Right lobe of liver (tissue), 6 donors: Measurements from ENCODE around the gene SNX5. TPM values are rescaled to one million over a fixed set of nuclear protein-coding genes. Genes with fewer than 3 reads are reported as not detected.

Experiments used
- ATAC-seq, 4 donors: fragments of 200-7000 bp; cut with Tn5 transposase; one replicate each; pipeline ENCODE4 v1.9.1; 2020; ENCODE audit warnings: mild to moderate bottlenecking in 4 of 4, moderate library complexity in 4 of 4
- DNase-seq, 3 donors: peaks; one replicate each; pipeline ENCODE4 v3.0.0-alpha.2; 2020
- H3K27ac ChIP-seq, 3 donors: fragments of 200-600 bp; one replicate each; pipeline ENCODE4 v1.8.0; 2022
- H3K27me3 ChIP-seq, 2 donors: fragments of 200-600 bp; one replicate each; pipeline ENCODE4 v1.8.0; 2022
- H3K36me3 ChIP-seq, 4 donors: fragments of 200-600 bp; sonication (generic) in 1 of 4; one replicate each; pipeline versions ENCODE4 v1.5.1 to v1.8.0; 2017 to 2022; ENCODE audit warnings: control low read depth in 1 of 4
- H3K4me1 ChIP-seq, 4 donors: fragments of 200-600 bp; sonication (generic) in 1 of 4; one replicate each; pipeline versions ENCODE4 v1.5.1 to v1.8.0; 2017 to 2022; ENCODE audit warnings: control low read depth in 1 of 4
- H3K4me3 ChIP-seq, 3 donors: fragments of 200-600 bp; one replicate each; pipeline ENCODE4 v1.8.0; 2022
- H3K9me3 ChIP-seq, 4 donors: fragments of 200-600 bp; sonication (generic) in 1 of 4; one replicate each; pipeline versions ENCODE4 v1.5.1 to v1.8.0; 2017 to 2022; ENCODE audit warnings: control low read depth in 1 of 4
- CTCF ChIP-seq, 4 donors: fragments of 200-600 bp in 3 of 4; fragments of 450-650 bp in 1 of 4; IDR thresholded peaks; one replicate each; pipeline versions ENCODE4 v1.5.1 to v1.8.0; 2016 to 2022; ENCODE audit warnings: antibody characterized with exemption in 4 of 4, mild to moderate bottlenecking in 2 of 4
- POLR2A ChIP-seq: fragments of 450-650 bp; IDR thresholded peaks from one replicate; pipeline ENCODE4 v1.6.1; 2017; ENCODE audit warnings: antibody characterized with exemption, mild to moderate bottlenecking
- WGBS: methylation state at CpG from one replicate; pipeline ENCODE4 v1.1.6; 2018; ENCODE audit warnings: low coverage, low lambda C conversion rate; ENCODE audit not compliant: insufficient coverage; ENCODE audit errors: missing lambda C conversion rate; 5-methylcytosine and 5-hydroxymethylcytosine counted together
- intact Hi-C, 2 donors: fragments of 100-400 bp; cut with DNase I; formaldehyde crosslinking; loops; one replicate each; pipeline versions ENCODE4 v1.11.2 to v1.14.1; 2022
- long read RNA-seq: library from polyadenylated mRNA; unstranded; transcript quantifications from one replicate; pipeline ENCODE4 v2.0.0, GENCODE V29; 2019
- total RNA-seq, 6 experiments: library from RNA; depleted of rRNA in 2 of 6; stranded (reverse); fragments of >200 nt in 2 of 6; fragmentation: NEBNext Ultra II Directional in 3 of 6; extraction: Animal tissue kit (Norgen Biotek cat#: 25700) in 3 of 6; gene quantifications; one replicate each; pipeline versions ENCODE4 v1.1.0 to v1.2.4, GENCODE V29; 2016 to 2023
- donor health status: DM: no; HTN: yes; CAD: no.
- donor health status: DM: no; HTN: no; CAD: no.
- donor health status: DM: no; HTN: no; CAD: no.
- donor health status: DM: no; HTN: yes; CAD: no.
- donor health status: DM: no; HTN: yes; CAD: no.

Gene SNX5
- total RNA-seq: 10 to 100 TPM; 32.6 to 74.5 (median 46.0) TPM
- long read RNA-seq, transcript SNX5-201 (13 exons, 2,270 nt): major isoform, 12 of 19 reads
- long read RNA-seq, partial matches to known transcripts: 3 of 19 reads
- long read RNA-seq, other reads (novel, unspliced or antisense): 1 of 19 reads

GRCh38 chr20:17968366-17969277 lies at the start of gene SNX5, which contains the start of gene MGME1:
Gene SNX5, minus strand, starts transcription at chr20:17968794. Its CDS starts 369 bp downstream, at chr20:17968425.
Gene MGME1, plus strand, starts transcription at chr20:17969018. Its CDS starts 842 bp downstream, at chr20:17969860.
- DNase-seq (peak; percentile 100), ATAC-seq (peak; percentile 90 to 96 (median 92))
- Histone ChIP-seq H3K4me1 (peaks cover 0 to 54% (median 18%) of the 10 kb centered on the region in 4 donors), H3K4me3 (peak within 1 kb of the TSS; percentile 83 to 92 (median 90)), H3K9me3 (no peaks in the 10 kb centered on the region), H3K27me3 (no peaks in the 10 kb centered on the region), H3K27ac (peak within 1 kb of the TSS; percentile 97 to 99 (median 99)), H3K36me3 (no peaks in the 10 kb centered on the region)
- 2% methylated on average over 9 of the region's 96 CpGs for WGBS
- intact Hi-C loops: no loop called here
- TF ChIP-seq POLR2A: peak; percentile 63
- no peak for TF ChIP-seq CTCF (IDR thresholded peaks at IDR 0.05)

DNA sequence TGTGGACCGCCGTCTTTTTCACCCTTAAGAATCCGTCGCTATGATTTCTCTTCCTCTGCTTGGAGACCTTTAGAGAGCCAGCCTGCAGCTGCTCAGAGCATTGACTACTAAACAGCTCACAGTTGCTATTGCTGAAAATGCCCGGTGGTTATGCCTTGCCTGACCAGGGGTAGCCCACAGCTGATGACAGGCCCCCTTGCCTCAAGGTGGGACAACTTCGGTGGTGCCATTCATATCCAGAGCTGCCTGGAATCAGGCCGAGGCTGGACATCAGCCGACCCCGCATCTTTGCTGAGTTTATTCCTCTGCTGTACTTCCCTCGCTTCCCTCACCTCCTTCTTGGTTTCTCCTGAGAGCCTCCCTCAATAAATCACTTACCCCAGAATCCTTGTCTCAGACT lies 49.5 kb upstream of the SNX5 start:
- 75% methylated on average over 7 of the region's 10 CpGs for WGBS
- no peak for DNase-seq

DNA sequence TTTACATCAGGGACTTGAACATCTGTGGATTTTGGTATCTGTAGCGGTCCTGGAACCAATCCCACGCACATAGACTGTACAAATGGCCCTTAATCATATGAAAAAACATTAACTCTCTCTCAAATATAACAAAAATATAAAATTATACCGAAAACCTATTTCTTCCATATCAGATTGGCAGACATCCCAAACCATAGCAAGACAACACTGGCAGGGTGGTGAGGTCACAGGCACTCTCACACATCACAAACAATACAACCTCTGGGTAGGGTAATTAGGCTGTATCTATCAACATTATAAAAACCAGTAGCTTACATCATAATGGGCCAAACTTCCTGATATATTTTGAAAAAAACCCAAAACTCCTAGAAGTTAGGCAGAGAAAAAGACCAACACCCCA lies 48.2 kb upstream of the SNX5 start:
- Histone ChIP-seq H3K27ac (no peak overlapping the region), H3K4me3 (no peak overlapping the region), H3K36me3 (no peaks in the 10 kb centered on the region), H3K9me3 (no peaks in the 10 kb centered on the region), H3K27me3 (no peaks in the 10 kb centered on the region), H3K4me1 (no peaks in the 10 kb centered on the region)
- ATAC-seq (no peak), DNase-seq (no peak)
- intact Hi-C loops: no loop called here
- WGBS: 87% methylated on average over 3 of the region's 3 CpGs
- TF ChIP-seq CTCF (IDR thresholded peaks at IDR 0.05) (no peak), POLR2A (no peak)

More for the DNA sequence above, 49.5 kb upstream of the SNX5 start:
- Histone ChIP-seq H3K4me1 (no peaks in the 10 kb centered on the region), H3K9me3 (no peaks in the 10 kb centered on the region), H3K27me3 (no peaks in the 10 kb centered on the region), H3K27ac (no peak overlapping the region), H3K4me3 (no peak overlapping the region), H3K36me3 (no peaks in the 10 kb centered on the region)
- intact Hi-C loops: no loop called here
- TF ChIP-seq POLR2A (no peak), CTCF (IDR thresholded peaks at IDR 0.05) (no peak)
- no peak for ATAC-seq

GRCh38 chr20:18014411-18014810 lies 45.8 kb upstream of the SNX5 start:
- Histone ChIP-seq H3K9me3 (no peaks in the 10 kb centered on the region), H3K36me3 (no peaks in the 10 kb centered on the region), H3K4me1 (no peaks in the 10 kb centered on the region), H3K27me3 (no peaks in the 10 kb centered on the region), H3K27ac (no peak overlapping the region), H3K4me3 (no peak overlapping the region)
- 80% methylated on average over 6 of the region's 6 CpGs for WGBS
- ATAC-seq: no peak
- intact Hi-C loops: no loop called here
- no peak for DNase-seq
- TF ChIP-seq CTCF (IDR thresholded peaks at IDR 0.05): no peak
- TF ChIP-seq POLR2A: no peak
